ENCODE measurements around the gene PCDHB11.
"Not testable (repeated sequence)": the region's sequence is repeated elsewhere in the genome, so short reads cannot be mapped to it uniquely, and the experiment has no call there.

PCDHB11 gene

GRCh38 chr5:141199359-141200235 is at the start of gene PCDHB11:
Gene PCDHB11, plus strand, starts transcription at chr5:141199627. Its CDS starts 148 bp downstream, at chr5:141199775.
- no peak for DNase-seq (ENCODE audit: low read depth, low spot score)

- DNase-seq (ENCODE audit: low read depth, low spot score), result peak; percentile 4
Observed at GRCh38 chr5:141149812-141150211, 49.6 kb upstream of the PCDHB11 start, which contains the start of gene PCDHB6. Gene PCDHB6, plus strand, starts transcription at chr5:141150057. Its CDS starts 201 bp downstream, at chr5:141150258.

GRCh38 chr5:141150224-141150992 is 49.0 kb upstream of the PCDHB11 start:
- no peak for DNase-seq (ENCODE audit: low read depth, low spot score)

GRCh38 chr5:141150993-141151325 is 48.5 kb upstream of the PCDHB11 start:
- no peak for DNase-seq (ENCODE audit: low read depth, low spot score)

- not testable (repeated sequence) for DNase-seq (ENCODE audit: low read depth, low spot score)
Observed at GRCh38 chr5:141151632-141152031, 47.8 kb upstream of the PCDHB11 start.

GRCh38 chr5:141152096-141152495 is 47.3 kb upstream of the PCDHB11 start:
- DNase-seq (ENCODE audit: low read depth, low spot score), result not testable (repeated sequence)

- DNase-seq (ENCODE audit: low read depth, low spot score), result no peak
Observed at GRCh38 chr5:141155540-141156374, 43.7 kb upstream of the PCDHB11 start.

GRCh38 chr5:141157356-141157755 is 42.1 kb upstream of the PCDHB11 start:
- not testable (repeated sequence) for DNase-seq (ENCODE audit: low read depth, low spot score)

- DNase-seq (ENCODE audit: low read depth, low spot score), result not testable (repeated sequence)
Observed at GRCh38 chr5:141157901-141158300, 41.5 kb upstream of the PCDHB11 start.

GRCh38 chr5:141172381-141173204 is 26.8 kb upstream of the PCDHB11 start, which contains the start of gene PCDHB7:
Gene PCDHB7, plus strand, starts transcription at chr5:141172644. Its CDS starts 192 bp downstream, at chr5:141172836.
- DNase-seq (ENCODE audit: low read depth, low spot score), result peak; percentile 33

GRCh38 chr5:141174291-141175104 is 24.9 kb upstream of the PCDHB11 start:
- DNase-seq (ENCODE audit: low read depth, low spot score), result not testable (repeated sequence)

GRCh38 chr5:141175933-141176332 is 23.5 kb upstream of the PCDHB11 start:
- DNase-seq (ENCODE audit: low read depth, low spot score), result no peak

- DNase-seq (ENCODE audit: low read depth, low spot score), result not testable (repeated sequence)
Observed at GRCh38 chr5:141177577-141178191, 21.7 kb upstream of the PCDHB11 start, which contains the start of gene PCDHB8. Gene PCDHB8, plus strand, starts transcription at chr5:141177790. Its CDS starts 245 bp downstream, at chr5:141178035.

- DNase-seq (ENCODE audit: low read depth, low spot score), result not testable (repeated sequence)
Observed at GRCh38 chr5:141179371-141179770, 20.1 kb upstream of the PCDHB11 start.

- not testable (repeated sequence) for DNase-seq (ENCODE audit: low read depth, low spot score)
Observed at GRCh38 chr5:141179876-141180275, 19.6 kb upstream of the PCDHB11 start.

GRCh38 chr5:141180313-141180712 is 19.1 kb upstream of the PCDHB11 start:
- DNase-seq (ENCODE audit: low read depth, low spot score), result no peak

- peak; percentile 28 for DNase-seq (ENCODE audit: low read depth, low spot score)
Observed at GRCh38 chr5:141182248-141182647, 17.2 kb upstream of the PCDHB11 start, which contains the start of gene PCDHB16. Gene PCDHB16, plus strand, starts transcription at chr5:141182387. Its CDS starts 173 bp downstream, at chr5:141182560.

- not testable (repeated sequence) for DNase-seq (ENCODE audit: low read depth, low spot score)
Observed at GRCh38 chr5:141184117-141184855, 15.1 kb upstream of the PCDHB11 start.

Data from astrocyte of the hippocampus (primary cell).